Pancreas (tissue), 10 donors: ENCODE measurements around the gene SLC19A1. TPM values are rescaled to one million over a fixed set of nuclear protein-coding genes. Genes with fewer than 3 reads are reported as not detected.

Source experiments
- ATAC-seq, 4 donors: fragments of 200-7000 bp; cut with Tn5 transposase; one replicate each; pipeline versions ENCODE4 v1.8.0 to v1.9.1; 2020; ENCODE audit warnings: mild to moderate bottlenecking in 4 of 4, moderate library complexity in 4 of 4
- DNase-seq, 6 donors: peaks; one replicate each; pipeline ENCODE4 v3.0.0-alpha.2; 2020
- FAIRE-seq: peaks from 2 replicates; lab custom pipeline; 2012; peaks lifted over from hg19 to GRCh38; lab: Jason Lieb, UNC
- H3K27ac ChIP-seq, 4 donors: fragments of 200-600 bp; sonication (generic); 1 replicate in 3 of 4; 2 replicates in 1 of 4; pipeline versions ENCODE4 v1.5.0 to v1.8.0; 2020
- H3K27me3 ChIP-seq, 4 donors: fragments of 200-600 bp; one replicate each; pipeline ENCODE4 v1.8.0; 2021
- H3K36me3 ChIP-seq, 3 donors: fragments of 200-600 bp; sonication (generic) in 1 of 3; one replicate each; pipeline versions ENCODE4 v1.5.0 to v1.8.0; 2020 to 2021
- H3K4me1 ChIP-seq, 3 donors: fragments of 200-600 bp; one replicate each; pipeline ENCODE4 v1.8.0; 2021
- H3K4me3 ChIP-seq, 4 donors: fragments of 200-600 bp; sonication (generic) in 2 of 4; one replicate each; pipeline versions ENCODE4 v1.5.0 to v1.8.0; 2020 to 2021
- H3K9me3 ChIP-seq, 4 donors: fragments of 200-600 bp; one replicate each; pipeline ENCODE4 v1.8.0; 2021
- CTCF ChIP-seq, 4 donors: fragments of 200-600 bp; sonication (generic) in 3 of 4; IDR thresholded peaks; one replicate each; pipeline versions ENCODE4 v1.5.0 to v1.8.0; 2021; ENCODE audit warnings: antibody characterized with exemption in 4 of 4
- WGBS, 2 donors: extraction: QIAGEN DNeasy Blood & Tissue Kit; methylation state at CpG; one replicate each; pipeline ENCODE4 v1.1.7; 2013; 5-methylcytosine and 5-hydroxymethylcytosine counted together
- intact Hi-C, 3 donors: fragments of 100-400 bp; cut with DNase I; formaldehyde crosslinking; loops; one replicate each; pipeline versions ENCODE4 v1.11.1 to v1.14.2; 2022
- polyA plus RNA-seq, 2 donors: library from polyadenylated mRNA; stranded (reverse); fragments of 200-250 nt; gene quantifications; one replicate each; pipeline ENCODE4 v1.2.3, GENCODE V29; 2013
- total RNA-seq, 6 donors: library from RNA; stranded (reverse); fragmentation: NEBNext Ultra II Directional in 4 of 6; extraction: Animal tissue kit (Norgen Biotek cat#: 25700) in 4 of 6; gene quantifications; one replicate each; pipeline versions ENCODE4 v1.2.1 to v1.2.4, GENCODE V29; 2021 to 2023
- donor health status: healthy with polysubstance abuse.
- donor health status: DM: no; HTN: no; CAD: no; lungs with moderate emphysema.
- donor health status: DM: no; HTN: no; CAD: no.
- donor health status: control.
- donor health status: control.
- donor health status: Bipolar disorder and iron deficiency.
- donor health status: DM: yes; HTN: yes; CAD: no.
- donor health status: DM: no; HTN: no; CAD: no.
- donor health status: DM: no; HTN: no; CAD: no.
- donor health status: DM: yes; HTN: yes; CAD: no.

Gene SLC19A1
- total and polyA plus RNA-seq, 8 donors = 4.4 to 11.2 (median 5.4) TPM

GRCh38 chr21:45508607-45509565, 33.4 kb downstream of the SLC19A1 start:
- no peaks in the 10 kb centered on the region for H3K27me3 ChIP-seq
- ATAC-seq (no peak), FAIRE-seq (no peak), DNase-seq (peak in 3 of 6 donors; percentile 22 to 74 (median 51))
- H3K4me3 ChIP-seq = no peak overlapping the region
- H3K27ac ChIP-seq = no peak overlapping the region
- no peaks in the 10 kb centered on the region for H3K9me3 ChIP-seq
- peaks cover 4 to 13% (median 9%) of the 10 kb centered on the region in 3 donors for H3K4me1 ChIP-seq
- H3K36me3 ChIP-seq = peaks cover 0 to 4% (median 0%) of the 10 kb centered on the region in 3 donors
- 61 to 70% methylated on average over 41 to 42 of the region's 42 CpGs for WGBS, 2 donors
- intact Hi-C loops = no loop called here
- TF ChIP-seq CTCF (IDR thresholded peaks at IDR 0.05) = no peak

- no peak for TF ChIP-seq CTCF (IDR thresholded peaks at IDR 0.05)
- DNase-seq (peak in 1 of 6 donors; percentile 29), FAIRE-seq (no peak), ATAC-seq (no peak)
- Histone ChIP-seq H3K4me3 (no peak overlapping the region), H3K27me3 (no peaks in the 10 kb centered on the region), H3K4me1 (peaks cover 0 to 4% (median under 1%) of the 10 kb centered on the region in 3 donors), H3K9me3 (no peaks in the 10 kb centered on the region), H3K36me3 (peaks cover 0 to 4% (median 0%) of the 10 kb centered on the region in 3 donors), H3K27ac (no peak overlapping the region)
- 87 to 94% methylated on average over 3 of the region's 3 CpGs for WGBS, 2 donors
- intact Hi-C loops = no loop called here
Observed at GRCh38 chr21:45507888-45508508, 34.2 kb downstream of the SLC19A1 start.

GRCh38 chr21:45507523-45507875, 34.7 kb downstream of the SLC19A1 start:
- intact Hi-C loops = no loop called here
- Histone ChIP-seq H3K4me1 (no peaks in the 10 kb centered on the region), H3K27me3 (no peaks in the 10 kb centered on the region), H3K9me3 (no peaks in the 10 kb centered on the region), H3K27ac (no peak overlapping the region), H3K36me3 (peaks cover 0 to 4% (median 0%) of the 10 kb centered on the region in 3 donors), H3K4me3 (no peak overlapping the region)
- DNase-seq (peak in 2 of 6 donors; percentile 6 to 17), FAIRE-seq (no peak), ATAC-seq (no peak)
- no peak for TF ChIP-seq CTCF (IDR thresholded peaks at IDR 0.05)
- 67 to 81% methylated on average over 9 of the region's 9 CpGs for WGBS, 2 donors

- 68 to 76% methylated on average over 9 to 12 of the region's 13 CpGs for WGBS, 2 donors
- Histone ChIP-seq H3K27me3 (no peaks in the 10 kb centered on the region), H3K9me3 (no peaks in the 10 kb centered on the region), H3K4me3 (no peak overlapping the region), H3K36me3 (peaks cover 0 to 4% (median 0%) of the 10 kb centered on the region in 3 donors), H3K27ac (no peak overlapping the region), H3K4me1 (no peaks in the 10 kb centered on the region)
- FAIRE-seq (no peak), ATAC-seq (no peak), DNase-seq (peak in 3 of 6 donors; percentile 18 to 66 (median 49))
- no peak for TF ChIP-seq CTCF (IDR thresholded peaks at IDR 0.05)
- intact Hi-C loops = no loop called here
Observed at GRCh38 chr21:45506836-45507522, 35.3 kb downstream of the SLC19A1 start.
